ENCODE results near the gene NHEJ1.

GRCh38 chr2:219120082-219120481 is 40.5 kb downstream of the NHEJ1 start:
- no peak for TF ChIP-seq POLR2A (IDR thresholded peaks at IDR 0.05)
- TF ChIP-seq, protein P1, sequence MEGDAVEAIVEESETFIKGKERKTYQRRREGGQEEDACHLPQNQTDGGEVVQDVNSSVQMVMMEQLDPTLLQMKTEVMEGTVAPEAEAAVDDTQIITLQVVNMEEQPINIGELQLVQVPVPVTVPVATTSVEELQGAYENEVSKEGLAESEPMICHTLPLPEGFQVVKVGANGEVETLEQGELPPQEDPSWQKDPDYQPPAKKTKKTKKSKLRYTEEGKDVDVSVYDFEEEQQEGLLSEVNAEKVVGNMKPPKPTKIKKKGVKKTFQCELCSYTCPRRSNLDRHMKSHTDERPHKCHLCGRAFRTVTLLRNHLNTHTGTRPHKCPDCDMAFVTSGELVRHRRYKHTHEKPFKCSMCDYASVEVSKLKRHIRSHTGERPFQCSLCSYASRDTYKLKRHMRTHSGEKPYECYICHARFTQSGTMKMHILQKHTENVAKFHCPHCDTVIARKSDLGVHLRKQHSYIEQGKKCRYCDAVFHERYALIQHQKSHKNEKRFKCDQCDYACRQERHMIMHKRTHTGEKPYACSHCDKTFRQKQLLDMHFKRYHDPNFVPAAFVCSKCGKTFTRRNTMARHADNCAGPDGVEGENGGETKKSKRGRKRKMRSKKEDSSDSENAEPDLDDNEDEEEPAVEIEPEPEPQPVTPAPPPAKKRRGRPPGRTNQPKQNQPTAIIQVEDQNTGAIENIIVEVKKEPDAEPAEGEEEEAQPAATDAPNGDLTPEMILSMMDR (IDR thresholded peaks at IDR 0.05), result no peak

Data from vagina (tissue), 2 donors.